ENCODE measurements around the gene TDRD12. TPM values are rescaled to one million over a fixed set of nuclear protein-coding genes. Genes with fewer than 3 reads are reported as not detected.

TDRD12 gene
- total and polyA plus RNA-seq, 2 of the 13 experiments (the other 11 are each of a cell fraction or from before 2014, with no cell fraction given) = 0.03 to 0.40 TPM

GRCh38 chr19:32674153-32674930, 45.2 kb upstream of the TDRD12 start:
- Histone ChIP-seq H3K4me3 (replicated peaks in 1 of 3; ENCODE audit: insufficient read depth in 1 of 3, low read depth in 2 of 3, low read length in 3 of 3) (peak overlapping the region; percentile 74 to 88 (median 85)), H3K4me2 (ENCODE audit: low read depth, low read length) (peak overlapping the region; percentile 94), H3K9ac (ENCODE audit: insufficient read depth, low read depth, low read length) (peak overlapping the region; percentile 65), H3K79me2 (ENCODE audit: insufficient read depth, low read length) (peaks cover 31% of the 10 kb centered on the region), H3K27ac (ENCODE audit: extremely low read length, insufficient read depth, low read length) (no peak overlapping the region), H3K9me3 (ENCODE audit: low read length) (no peaks in the 10 kb centered on the region), H3K36me3 (replicated peaks in 1 of 2; ENCODE audit: control insufficient read depth in 1 of 2, insufficient read depth in 2 of 2, low read length in 2 of 2) (no peaks in the 10 kb centered on the region), H3K4me1 (ENCODE audit: insufficient read depth, low read length) (peaks cover 72% of the 10 kb centered on the region), H2AFZ (ENCODE audit: low read length) (no peak overlapping the region), H4K20me1 (ENCODE audit: insufficient read depth, low read length) (peaks cover 29% of the 10 kb centered on the region), H3K27me3 (ENCODE audit: control insufficient read depth in 1 of 2, insufficient read depth in 2 of 2, low read length in 2 of 2) (peaks cover 3 to 15% of the 10 kb centered on the region in 2 experiments; a peak in 4 of 5 replicates)
- ChIA-PET POLR2A (interaction anchor here (0.8 to 2.3 kb wide), 6 partner anchors 9 to 269 kb away, joined by 3 to 21 read pairs (median 4); partner anchors contain the start of genes DPY19L3 and NUDT19), CTCF (ENCODE audit: low intra/inter-chr PET ratio, low total read pairs) (no interaction called here)
- DNase-seq (ENCODE audit: low spot score) (no peak), FAIRE-seq (no peak), ATAC-seq (no peak)
- in situ Hi-C loops (cut with HindIII; ENCODE audit: extremely low pct_ligation_motif_present, low pct_unique_long_range_greater_than_20kb) (no loop called here), intact Hi-C loops (cut with micrococcal nuclease; ENCODE audit: unreplicated experiment) (no loop called here)
- TSS peak; percentile 59 for BruUV-seq (replicated peaks)
- 6% methylated on average over 16 of the region's 67 CpGs for WGBS (ENCODE audit: low lambda C conversion rate)
- TF ChIP-seq ZSCAN25 (CRISPR knock-in tag; IDR thresholded peaks at IDR 0.05) (no peak), SRF (IDR thresholded peaks at IDR 0.05; ENCODE audit: low read depth, low read length) (no peak), AGO1 (IDR thresholded peaks at IDR 0.05; ENCODE audit: low read depth, low read length, poor library complexity, severe bottlenecking) (no peak), SMAD3 (CRISPR knock-in tag; IDR thresholded peaks at IDR 0.05) (no peak), FOXJ3 (CRISPR knock-in tag; IDR thresholded peaks at IDR 0.05; ENCODE audit: borderline replicate concordance) (no peak), ZNF234 (CRISPR knock-in tag; conservative IDR thresholded peaks at IDR 0.05) (no peak), KLF16 (CRISPR knock-in tag; IDR thresholded peaks at IDR 0.05) (no peak), PHF20 (CRISPR knock-in tag; IDR thresholded peaks at IDR 0.05) (no peak), TAF15 (IDR thresholded peaks at IDR 0.05; ENCODE audit: low read depth, low read length, poor library complexity, severe bottlenecking) (no peak), HDAC1 (CRISPR knock-in tag; IDR thresholded peaks at IDR 0.05) (no peak), ZNF781 (CRISPR knock-in tag; IDR thresholded peaks at IDR 0.05; ENCODE audit: borderline replicate concordance, not compliant biosample characterization) (no peak), FIP1L1 (IDR thresholded peaks at IDR 0.05; ENCODE audit: borderline replicate concordance, insufficient read depth, low read depth, low read length) (no peak), ZSCAN22 (CRISPR knock-in tag; IDR thresholded peaks at IDR 0.05) (0 out of 2 replicates have a peak, but pooled peaks have one; percentile 13), GABPA (IDR thresholded peaks at IDR 0.05; ENCODE audit: low read depth, low read length) (no peak), GABPA (CRISPR knock-in tag; IDR thresholded peaks at IDR 0.05; ENCODE audit: low read depth) (no peak), ZNF343 (CRISPR knock-in tag; IDR thresholded peaks at IDR 0.05) (no peak), MTA1 (CRISPR knock-in tag; IDR thresholded peaks at IDR 0.05; ENCODE audit: borderline replicate concordance) (peak; percentile 56; the same call in 1 of the 2 replicates), ATRX (CRISPR knock-in tag; IDR thresholded peaks at IDR 0.05; ENCODE audit: borderline replicate concordance) (no peak), TSC22D2 (CRISPR knock-in tag; IDR thresholded peaks at IDR 0.05; ENCODE audit: borderline replicate concordance) (no peak), SKI (IDR thresholded peaks at IDR 0.05; ENCODE audit: partially characterized antibody) (no peak), POLR2A (IDR thresholded peaks at IDR 0.05; ENCODE audit: insufficient read depth in 1 of 2, low read depth in 2 of 2, low read length in 2 of 2) (no peak), GLI4 (CRISPR knock-in tag; IDR thresholded peaks at IDR 0.05; ENCODE audit: borderline replicate concordance) (no peak)

Data from HepG2 (cell line).